Esophagus squamous epithelium (tissue), 4 donors: Measurements from ENCODE around the gene GSE1.

Source experiments
- CTCF ChIP-seq, 6 experiments: fragments of 450-650 bp in 4 of 6; fragments of 200-600 bp in 2 of 6; sonication (generic) in 2 of 6; IDR thresholded peaks; one replicate each; pipeline ENCODE4 v1.5.1; 2016 to 2019; ENCODE audit warnings: antibody characterized with exemption in 6 of 6, mild to moderate bottlenecking in 4 of 6, moderate library complexity in 4 of 6
- POLR2A ChIP-seq, 4 donors: fragments of 450-650 bp; IDR thresholded peaks; one replicate each; pipeline ENCODE4 v1.6.1; 2017; ENCODE audit warnings: antibody characterized with exemption in 4 of 4, mild to moderate bottlenecking in 4 of 4, moderate library complexity in 3 of 4

DNA sequence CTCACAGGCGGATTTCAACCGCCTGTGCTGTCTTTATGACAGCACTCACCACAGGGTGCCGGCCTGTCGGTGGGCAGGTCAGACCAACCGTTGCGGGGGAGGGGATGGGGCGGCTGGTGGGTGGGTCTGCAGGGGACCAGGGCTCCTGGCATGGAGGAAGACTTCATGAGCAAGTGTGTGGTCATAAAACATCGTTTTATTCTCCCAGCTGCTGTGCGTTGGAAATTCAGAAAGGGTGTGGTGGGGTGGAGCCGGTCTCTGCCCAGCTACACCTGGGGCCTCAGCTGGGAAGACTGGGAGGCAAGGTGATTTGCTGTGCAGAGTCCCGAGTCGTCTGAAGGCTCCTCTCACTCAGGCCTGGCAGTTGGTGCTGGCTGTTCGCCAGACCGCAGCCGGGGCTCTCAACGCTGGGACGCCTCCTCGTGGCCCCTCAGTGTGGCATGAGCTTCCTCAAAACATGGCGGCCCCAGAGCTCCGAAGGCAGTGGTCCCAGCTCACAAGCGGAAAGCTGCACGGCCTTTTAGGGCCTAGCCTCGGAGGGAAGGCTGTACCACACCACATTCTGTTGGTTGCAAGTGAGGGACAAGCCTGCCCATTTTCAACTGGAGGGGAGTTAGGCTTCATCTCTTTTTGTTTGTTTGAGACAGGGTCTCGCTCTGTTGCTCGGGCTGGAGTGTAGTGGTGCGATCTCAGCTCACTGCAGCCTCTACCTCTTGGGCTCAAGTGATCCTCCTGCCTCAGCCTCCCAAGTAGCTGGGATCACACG, 45.8 kb upstream of the GSE1 start:
- TF ChIP-seq POLR2A (IDR thresholded peaks at IDR 0.05) (no peak), CTCF (IDR thresholded peaks at IDR 0.05) (no peak)
